ENCODE results near the gene ENPP7.

GRCh38 chr17:79685121-79685520 is 45.6 kb upstream of the ENPP7 start:
- no peak for TF ChIP-seq CTCF (IDR thresholded peaks at IDR 0.05; ENCODE audit: low read depth, low read length)
- TF ChIP-seq EZH2phosphoT487 (IDR thresholded peaks at IDR 0.05; ENCODE audit: low read depth): no peak
